Neural cell (in vitro differentiated cells): ENCODE data around the gene KCTD12.

ENCODE experiments used
- CTCF ChIP-seq: fragments of 450-650 bp; IDR thresholded peaks from 2 replicates; pipeline ENCODE4 v1.5.1; 2014; ENCODE audit warnings: antibody characterized with exemption, mild to moderate bottlenecking, moderate library complexity; ENCODE audit not compliant: poor library complexity, severe bottlenecking
- POLR2AphosphoS5 ChIP-seq: IDR thresholded peaks from 2 replicates; pipeline ENCODE4 v1.6.1; 2012

GRCh38 chr13:76864259-76864658 lies 21.9 kb downstream of the KCTD12 start:
- TF ChIP-seq POLR2AphosphoS5, result no peak
- no peak for TF ChIP-seq CTCF
